HepG2 (cell line): ENCODE results near the gene PDZD2. TPM values are rescaled to one million over a fixed set of nuclear protein-coding genes. Genes with fewer than 3 reads are reported as not detected.

ENCODE experiments used
- ATAC-seq: fragments of 200-7000 bp; cut with Tn5 transposase; 3 replicates; pipeline ENCODE4 v1.9.1; 2020; ENCODE audit warnings: mild to moderate bottlenecking, moderate library complexity
- BruUV-seq: library from RNA; stranded (reverse); fragments of 400-500 nt; replicated peaks from 2 replicates; lab custom pipeline; 2021; lab: Mats Ljungman, UMichigan
- CTCF ChIA-PET: fragments of 300-600 bp; formaldehyde crosslinking; extraction: SDS; loops from one replicate; lab custom pipeline; 2021; ENCODE audit warnings: low total read pairs, inconsistent platforms, low intra/inter-chr PET ratio; lab: Yijun Ruan, JAX
- POLR2A ChIA-PET: fragments of 350-600 bp; sonication (Branson Sonifier 250); formaldehyde crosslinking; loops from one replicate; lab custom pipeline; 2020; ENCODE audit warnings: antibody characterized with exemption, inconsistent platforms; lab: Yijun Ruan, JAX
- DNase-seq: peaks from one replicate; pipeline ENCODE4 v3.0.0-alpha.2; 2015; ENCODE audit warnings: low spot score
- FAIRE-seq: peaks from 3 replicates; lab custom pipeline; 2011; peaks lifted over from hg19 to GRCh38; lab: Jason Lieb, UNC
- H2AFZ ChIP-seq: one replicate; pipeline ENCODE4 v1.6.1; 2011; ENCODE audit warnings: low read length, inconsistent platforms
- H3K27ac ChIP-seq: fragments of 300-600 bp; 3 replicates; pipeline ENCODE4 v1.8.0; 2011; ENCODE audit warnings: mixed run types, mild to moderate bottlenecking, mixed read lengths, low read length, inconsistent platforms; ENCODE audit not compliant: insufficient read depth; ENCODE audit errors: extremely low read length
- H3K27me3 ChIP-seq, 2 experiments: fragments of 200-600 bp in 1 of 2; 2 replicates in 1 of 2; 3 replicates in 1 of 2; pipeline versions ENCODE4 v1.6.0 to v1.8.0; 2011; ENCODE audit warnings: low read length in 2 of 2, mild to moderate bottlenecking in 2 of 2, moderate library complexity in 2 of 2, inconsistent platforms in 1 of 2; ENCODE audit not compliant: insufficient read depth in 2 of 2, control insufficient read depth in 1 of 2
- H3K36me3 ChIP-seq, 2 experiments: fragments of 200-600 bp in 1 of 2; replicated peaks in 1 of 2; 2 replicates in 1 of 2; 3 replicates in 1 of 2; pipeline versions ENCODE4 v1.5.1 to v1.8.0; 2011; ENCODE audit warnings: low read length in 2 of 2, inconsistent platforms in 1 of 2; ENCODE audit not compliant: insufficient read depth in 2 of 2, control insufficient read depth in 1 of 2
- H3K4me1 ChIP-seq: 2 replicates; pipeline ENCODE4 v1.5.1; 2012; ENCODE audit warnings: low read length, inconsistent platforms; ENCODE audit not compliant: insufficient read depth
- H3K4me2 ChIP-seq: 2 replicates; pipeline ENCODE4 v1.6.0; 2011; ENCODE audit warnings: low read depth, low read length, inconsistent platforms
- H3K4me3 ChIP-seq, 3 experiments: fragments of 200-600 bp in 1 of 3; sonication (generic), shearing (Covaris generic) in 1 of 3; replicated peaks in 1 of 3; 2 replicates each; pipeline ENCODE4 v1.5.1; 2011 to 2016; ENCODE audit warnings: low read length in 3 of 3, inconsistent platforms in 2 of 3, low read depth in 2 of 3, mild to moderate bottlenecking in 2 of 3, control low read depth in 1 of 3, mixed read lengths in 1 of 3; ENCODE audit not compliant: insufficient read depth in 1 of 3
- H3K79me2 ChIP-seq: one replicate; pipeline ENCODE4 v1.6.1; 2011; ENCODE audit warnings: low read length, inconsistent platforms; ENCODE audit not compliant: insufficient read depth
- H3K9ac ChIP-seq: 2 replicates; pipeline ENCODE4 v1.6.0; 2011; ENCODE audit warnings: mild to moderate bottlenecking, low read depth, low read length, inconsistent platforms; ENCODE audit not compliant: insufficient read depth
- H3K9me3 ChIP-seq: 2 replicates; pipeline ENCODE4 v1.5.1; 2012; ENCODE audit warnings: mild to moderate bottlenecking, low read length
- H4K20me1 ChIP-seq: 2 replicates; pipeline ENCODE4 v1.6.0; 2011; ENCODE audit warnings: inconsistent platforms, mild to moderate bottlenecking, low read length, moderate library complexity; ENCODE audit not compliant: insufficient read depth
- ADNP ChIP-seq: sonication (generic); formaldehyde crosslinking; IDR thresholded peaks from 2 replicates; pipeline ENCODE4 v1.4.0; 2020; ENCODE audit warnings: missing genetic modification reagents
- CENPX ChIP-seq: sonication (generic); formaldehyde crosslinking; IDR thresholded peaks from 2 replicates; pipeline ENCODE4 v1.9.0; 2021; ENCODE audit warnings: mild to moderate bottlenecking, missing genetic modification reagents, moderate library complexity
- KDM3A ChIP-seq: IDR thresholded peaks from 2 replicates; pipeline ENCODE4 v1.6.1; 2018; ENCODE audit warnings: low read depth, missing compliant biosample characterization
- NCOA5 ChIP-seq: sonication (generic); formaldehyde crosslinking; IDR thresholded peaks from 2 replicates; pipeline ENCODE4 v1.4.0; 2020; ENCODE audit warnings: missing genetic modification reagents
- SP2 ChIP-seq: sonication (generic); formaldehyde crosslinking; IDR thresholded peaks from 2 replicates; pipeline ENCODE4 v1.5.1; 2020; ENCODE audit warnings: mild to moderate bottlenecking, missing genetic modification reagents
- TCF7L2 ChIP-seq: IDR thresholded peaks from 2 replicates; pipeline ENCODE4 v1.6.1; 2011; ENCODE audit warnings: mild to moderate bottlenecking, low read depth, low read length, moderate library complexity
- TP53 ChIP-seq: sonication (generic); formaldehyde crosslinking; conservative IDR thresholded peaks from 2 replicates; pipeline ENCODE4 v1.4.0; 2020; ENCODE audit warnings: missing genetic modification reagents
- ZC3H4 ChIP-seq: sonication (generic); formaldehyde crosslinking; IDR thresholded peaks from 2 replicates; pipeline ENCODE4 v1.4.0; 2020; ENCODE audit warnings: missing genetic modification reagents, borderline replicate concordance
- ZFP90 ChIP-seq: sonication (generic); formaldehyde crosslinking; IDR thresholded peaks from 2 replicates; pipeline ENCODE4 v1.8.0; 2022; ENCODE audit warnings: missing genetic modification reagents, mild to moderate bottlenecking, inconsistent platforms, borderline replicate concordance
- ZNF124 ChIP-seq: sonication (generic); formaldehyde crosslinking; IDR thresholded peaks from 2 replicates; pipeline ENCODE4 v1.4.0; 2020; ENCODE audit warnings: missing genetic modification reagents
- ZNF207 ChIP-seq: fragments of 450-650 bp; IDR thresholded peaks from 2 replicates; pipeline ENCODE4 v1.6.1; 2016; ENCODE audit warnings: antibody characterized with exemption, borderline replicate concordance
- ZNF3 ChIP-seq: IDR thresholded peaks from 2 replicates; pipeline ENCODE4 v1.7.0; 2017; ENCODE audit warnings: inconsistent platforms
- ZNF343 ChIP-seq: sonication (generic); formaldehyde crosslinking; IDR thresholded peaks from 2 replicates; pipeline ENCODE4 v1.4.0; 2020; ENCODE audit warnings: mild to moderate bottlenecking, missing genetic modification reagents
- ZNF44 ChIP-seq: sonication (generic); formaldehyde crosslinking; IDR thresholded peaks from 2 replicates; pipeline ENCODE4 v1.5.1; 2020; ENCODE audit warnings: mild to moderate bottlenecking, missing genetic modification reagents
- ZNF772 ChIP-seq: sonication (generic); formaldehyde crosslinking; IDR thresholded peaks from 2 replicates; pipeline ENCODE4 v1.5.0; 2020; ENCODE audit warnings: mild to moderate bottlenecking, missing genetic modification reagents
- WGBS: methylation state at CpG from one replicate; pipeline ENCODE4 v1.1.6; 2017; ENCODE audit warnings: low lambda C conversion rate; 5-methylcytosine and 5-hydroxymethylcytosine counted together
- in situ Hi-C: cut with HindIII; loops from 2 replicates; pipeline ENCODE4 v1.10.0; 2017; ENCODE audit warnings: low pct_unique_long_range_greater_than_20kb; ENCODE audit not compliant: extremely low pct_ligation_motif_present
- intact Hi-C: fragments of 100-400 bp; cut with micrococcal nuclease; formaldehyde crosslinking; loops from one replicate; pipeline ENCODE4 v1.10.0; 2022; ENCODE audit not compliant: unreplicated experiment
- polyA plus RNA-seq, 8 experiments: library from polyadenylated mRNA; depleted of rRNA in 3 of 8; stranded (reverse) in 7 of 8; unstranded in 1 of 8; fragments of >200 nt; fragmentation: Illumina TruSeq in 4 of 8; extraction: Trizol in 4 of 8; gene quantifications; 2 replicates each; pipeline versions ENCODE4 v1.2.1 to v1.2.3, GENCODE V29; 2011 to 2016; ENCODE audit warnings: low read depth in 4 of 8, missing spikeins in 1 of 8, mixed read lengths in 1 of 8; ENCODE audit not compliant: insufficient read depth in 1 of 8
- total RNA-seq, 5 experiments: library from RNA; depleted of rRNA; stranded (reverse); fragments of >200 nt; fragmentation: Illumina TruSeq; extraction: Trizol; gene quantifications; 2 replicates each; pipeline ENCODE4 v1.2.3, GENCODE V29; 2016; ENCODE audit warnings: low read depth in 1 of 5
- TF ChIP-seq, protein P1 (sequence below): IDR thresholded peaks from 2 replicates; pipeline ENCODE4 v1.6.1; 2016
- TF ChIP-seq, protein P2 (sequence below): sonication (generic); formaldehyde crosslinking; conservative IDR thresholded peaks from 2 replicates; pipeline ENCODE4 v1.4.0; 2020; ENCODE audit warnings: missing genetic modification reagents
- TF ChIP-seq, protein P3 (sequence below): sonication (generic); formaldehyde crosslinking; IDR thresholded peaks from 2 replicates; pipeline ENCODE4 v1.4.0; 2020; ENCODE audit warnings: missing genetic modification reagents, mild to moderate bottlenecking, borderline replicate concordance
- TF ChIP-seq, protein P4 (sequence below): IDR thresholded peaks from 2 replicates; pipeline ENCODE4 v1.6.1; 2018; ENCODE audit warnings: missing genetic modification reagents

PDZD2 gene
- total and polyA plus RNA-seq, 2 of the 13 experiments (the other 11 are each of a cell fraction or from before 2014, with no cell fraction given): 0.04 TPM; not detected in 1

DNA sequence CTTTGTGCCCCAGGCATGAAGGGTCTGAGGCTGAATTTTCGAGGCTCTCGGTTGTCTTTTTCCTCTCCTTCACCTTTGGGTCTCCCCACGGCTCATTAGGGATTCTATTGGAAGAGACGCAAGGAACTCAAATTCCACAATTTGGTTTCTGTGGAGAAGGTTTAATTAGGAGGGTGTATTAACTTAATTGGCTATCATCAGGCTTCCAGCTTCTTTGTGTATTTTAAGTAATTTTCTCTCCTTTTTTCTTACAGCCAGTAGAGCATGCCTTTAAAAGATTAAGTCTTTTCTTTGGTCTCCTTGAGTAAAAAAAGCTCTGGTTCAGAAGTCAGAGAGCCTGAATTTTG lies 115.4 kb downstream of the PDZD2 start:
- TF ChIP-seq ZNF124 (CRISPR knock-in tag) (no peak), NCOA5 (no peak), ZNF44 (CRISPR knock-in tag) (no peak), ZNF3 (CRISPR knock-in tag) (no peak), TP53 (CRISPR knock-in tag) (no peak), KDM3A (CRISPR knock-in tag) (no peak), SP2 (CRISPR knock-in tag) (no peak), ZNF343 (CRISPR knock-in tag) (no peak), TCF7L2 (no peak), ZNF207 (no peak), ZFP90 (CRISPR knock-in tag) (no peak), ZC3H4 (no peak), CENPX (no peak), ZNF772 (CRISPR knock-in tag) (no peak), ADNP (CRISPR knock-in tag) (no peak)
- TF ChIP-seq, protein P1, sequence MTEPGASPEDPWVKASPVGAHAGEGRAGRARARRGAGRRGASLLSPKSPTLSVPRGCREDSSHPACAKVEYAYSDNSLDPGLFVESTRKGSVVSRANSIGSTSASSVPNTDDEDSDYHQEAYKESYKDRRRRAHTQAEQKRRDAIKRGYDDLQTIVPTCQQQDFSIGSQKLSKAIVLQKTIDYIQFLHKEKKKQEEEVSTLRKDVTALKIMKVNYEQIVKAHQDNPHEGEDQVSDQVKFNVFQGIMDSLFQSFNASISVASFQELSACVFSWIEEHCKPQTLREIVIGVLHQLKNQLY (CRISPR knock-in tag): no peak
- TF ChIP-seq, protein P2, sequence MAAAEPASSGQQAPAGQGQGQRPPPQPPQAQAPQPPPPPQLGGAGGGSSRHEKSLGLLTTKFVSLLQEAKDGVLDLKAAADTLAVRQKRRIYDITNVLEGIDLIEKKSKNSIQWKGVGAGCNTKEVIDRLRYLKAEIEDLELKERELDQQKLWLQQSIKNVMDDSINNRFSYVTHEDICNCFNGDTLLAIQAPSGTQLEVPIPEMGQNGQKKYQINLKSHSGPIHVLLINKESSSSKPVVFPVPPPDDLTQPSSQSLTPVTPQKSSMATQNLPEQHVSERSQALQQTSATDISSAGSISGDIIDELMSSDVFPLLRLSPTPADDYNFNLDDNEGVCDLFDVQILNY (CRISPR knock-in tag): no peak
- TF ChIP-seq, protein P3, sequence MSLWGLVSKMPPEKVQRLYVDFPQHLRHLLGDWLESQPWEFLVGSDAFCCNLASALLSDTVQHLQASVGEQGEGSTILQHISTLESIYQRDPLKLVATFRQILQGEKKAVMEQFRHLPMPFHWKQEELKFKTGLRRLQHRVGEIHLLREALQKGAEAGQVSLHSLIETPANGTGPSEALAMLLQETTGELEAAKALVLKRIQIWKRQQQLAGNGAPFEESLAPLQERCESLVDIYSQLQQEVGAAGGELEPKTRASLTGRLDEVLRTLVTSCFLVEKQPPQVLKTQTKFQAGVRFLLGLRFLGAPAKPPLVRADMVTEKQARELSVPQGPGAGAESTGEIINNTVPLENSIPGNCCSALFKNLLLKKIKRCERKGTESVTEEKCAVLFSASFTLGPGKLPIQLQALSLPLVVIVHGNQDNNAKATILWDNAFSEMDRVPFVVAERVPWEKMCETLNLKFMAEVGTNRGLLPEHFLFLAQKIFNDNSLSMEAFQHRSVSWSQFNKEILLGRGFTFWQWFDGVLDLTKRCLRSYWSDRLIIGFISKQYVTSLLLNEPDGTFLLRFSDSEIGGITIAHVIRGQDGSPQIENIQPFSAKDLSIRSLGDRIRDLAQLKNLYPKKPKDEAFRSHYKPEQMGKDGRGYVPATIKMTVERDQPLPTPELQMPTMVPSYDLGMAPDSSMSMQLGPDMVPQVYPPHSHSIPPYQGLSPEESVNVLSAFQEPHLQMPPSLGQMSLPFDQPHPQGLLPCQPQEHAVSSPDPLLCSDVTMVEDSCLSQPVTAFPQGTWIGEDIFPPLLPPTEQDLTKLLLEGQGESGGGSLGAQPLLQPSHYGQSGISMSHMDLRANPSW (CRISPR knock-in tag): no peak
- TF ChIP-seq, protein P4, sequence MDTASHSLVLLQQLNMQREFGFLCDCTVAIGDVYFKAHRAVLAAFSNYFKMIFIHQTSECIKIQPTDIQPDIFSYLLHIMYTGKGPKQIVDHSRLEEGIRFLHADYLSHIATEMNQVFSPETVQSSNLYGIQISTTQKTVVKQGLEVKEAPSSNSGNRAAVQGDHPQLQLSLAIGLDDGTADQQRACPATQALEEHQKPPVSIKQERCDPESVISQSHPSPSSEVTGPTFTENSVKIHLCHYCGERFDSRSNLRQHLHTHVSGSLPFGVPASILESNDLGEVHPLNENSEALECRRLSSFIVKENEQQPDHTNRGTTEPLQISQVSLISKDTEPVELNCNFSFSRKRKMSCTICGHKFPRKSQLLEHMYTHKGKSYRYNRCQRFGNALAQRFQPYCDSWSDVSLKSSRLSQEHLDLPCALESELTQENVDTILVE (CRISPR knock-in tag): no peak
- TF ChIP-seq, all 625 proteins: peak for 0
- Histone ChIP-seq H4K20me1 (no peaks in the 10 kb centered on the region), H3K36me3 (no peaks in the 10 kb centered on the region), H3K27ac (no peak overlapping the region), H3K27me3 (peaks cover 1 to 35% of the 10 kb centered on the region in 2 experiments; a peak in 3 of 5 replicates), H3K4me3 (no peak overlapping the region), H3K79me2 (no peaks in the 10 kb centered on the region), H3K9me3 (no peaks in the 10 kb centered on the region), H3K9ac (no peak overlapping the region), H3K4me2 (no peak overlapping the region), H3K4me1 (no peaks in the 10 kb centered on the region), H2AFZ (no peak overlapping the region)
- CTCF ChIA-PET: no interaction called here
- ATAC-seq (no peak), FAIRE-seq (no peak), DNase-seq (no peak)
- intact Hi-C loops (no loop called here), in situ Hi-C loops (no loop called here)
- no TSS peak for BruUV-seq
- POLR2A ChIA-PET: no interaction called here
- WGBS: 19% methylated on average over 4 of the region's 4 CpGs
